ENCODE results near the gene MARS2.

DNA sequence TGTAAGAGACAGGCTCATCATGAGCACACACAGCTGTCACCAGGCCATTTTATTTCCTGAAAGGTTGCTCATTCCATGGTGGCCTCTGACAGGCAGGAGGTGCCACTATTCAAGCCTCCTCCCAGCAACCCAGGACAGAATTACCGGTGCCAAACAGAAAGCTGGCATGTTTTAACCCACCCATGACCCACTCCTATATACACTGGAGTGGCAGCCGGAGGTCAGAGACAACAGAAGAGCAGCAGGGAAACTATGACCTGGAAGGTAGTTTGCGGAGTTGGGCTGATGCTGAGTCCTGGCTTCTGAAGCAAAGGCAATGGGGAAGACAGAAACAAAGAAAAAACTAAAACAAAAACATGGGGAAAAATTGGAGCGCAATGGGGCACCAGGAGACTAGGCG is 32.1 kb upstream of the MARS2 start:
- TF ChIP-seq, protein P1, sequence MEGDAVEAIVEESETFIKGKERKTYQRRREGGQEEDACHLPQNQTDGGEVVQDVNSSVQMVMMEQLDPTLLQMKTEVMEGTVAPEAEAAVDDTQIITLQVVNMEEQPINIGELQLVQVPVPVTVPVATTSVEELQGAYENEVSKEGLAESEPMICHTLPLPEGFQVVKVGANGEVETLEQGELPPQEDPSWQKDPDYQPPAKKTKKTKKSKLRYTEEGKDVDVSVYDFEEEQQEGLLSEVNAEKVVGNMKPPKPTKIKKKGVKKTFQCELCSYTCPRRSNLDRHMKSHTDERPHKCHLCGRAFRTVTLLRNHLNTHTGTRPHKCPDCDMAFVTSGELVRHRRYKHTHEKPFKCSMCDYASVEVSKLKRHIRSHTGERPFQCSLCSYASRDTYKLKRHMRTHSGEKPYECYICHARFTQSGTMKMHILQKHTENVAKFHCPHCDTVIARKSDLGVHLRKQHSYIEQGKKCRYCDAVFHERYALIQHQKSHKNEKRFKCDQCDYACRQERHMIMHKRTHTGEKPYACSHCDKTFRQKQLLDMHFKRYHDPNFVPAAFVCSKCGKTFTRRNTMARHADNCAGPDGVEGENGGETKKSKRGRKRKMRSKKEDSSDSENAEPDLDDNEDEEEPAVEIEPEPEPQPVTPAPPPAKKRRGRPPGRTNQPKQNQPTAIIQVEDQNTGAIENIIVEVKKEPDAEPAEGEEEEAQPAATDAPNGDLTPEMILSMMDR (IDR thresholded peaks at IDR 0.05; ENCODE audit: low read depth, low read length, poor library complexity, severe bottlenecking) = no peak
- no peak for TF ChIP-seq EZH2phosphoT487 (IDR thresholded peaks at IDR 0.05; ENCODE audit: borderline replicate concordance, low read length)

Data from DOHH2 (cell line).